HG03064 (cell line): ENCODE measurements around the gene CYTH1.

Experiments
- ATAC-seq: cut with Tn5 transposase; IDR thresholded peaks from one replicate; pipeline ENCODE4 v1.9.1; 2021; ENCODE audit warnings: low read depth; ENCODE audit not compliant: unreplicated experiment

The CYTH1 gene

DNA sequence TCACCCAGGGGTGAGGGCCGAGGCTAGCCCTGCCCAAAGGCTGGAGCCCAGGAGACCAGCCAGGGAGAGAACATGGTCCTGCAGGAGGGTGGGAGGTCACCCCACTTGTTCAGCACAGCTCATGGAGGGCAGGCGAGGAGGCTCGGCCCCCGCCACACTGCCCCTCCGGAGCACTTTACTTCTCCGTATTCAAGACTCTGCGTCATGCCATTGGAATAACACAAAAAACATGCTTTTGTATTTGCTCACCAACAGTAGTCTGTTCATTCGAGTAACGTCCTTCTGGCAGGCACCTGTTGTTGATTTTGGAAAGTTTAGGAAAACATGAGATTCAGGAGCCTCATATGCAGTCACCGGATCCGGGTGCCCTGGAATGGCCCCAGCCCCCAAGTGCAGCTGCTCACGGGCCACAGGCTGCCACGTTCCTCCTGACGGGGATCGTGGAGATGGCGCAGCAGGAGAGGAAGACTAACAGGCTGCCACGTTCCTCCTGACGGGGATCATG lies 123.7 kb downstream of the CYTH1 start:
- ATAC-seq = no peak

DNA sequence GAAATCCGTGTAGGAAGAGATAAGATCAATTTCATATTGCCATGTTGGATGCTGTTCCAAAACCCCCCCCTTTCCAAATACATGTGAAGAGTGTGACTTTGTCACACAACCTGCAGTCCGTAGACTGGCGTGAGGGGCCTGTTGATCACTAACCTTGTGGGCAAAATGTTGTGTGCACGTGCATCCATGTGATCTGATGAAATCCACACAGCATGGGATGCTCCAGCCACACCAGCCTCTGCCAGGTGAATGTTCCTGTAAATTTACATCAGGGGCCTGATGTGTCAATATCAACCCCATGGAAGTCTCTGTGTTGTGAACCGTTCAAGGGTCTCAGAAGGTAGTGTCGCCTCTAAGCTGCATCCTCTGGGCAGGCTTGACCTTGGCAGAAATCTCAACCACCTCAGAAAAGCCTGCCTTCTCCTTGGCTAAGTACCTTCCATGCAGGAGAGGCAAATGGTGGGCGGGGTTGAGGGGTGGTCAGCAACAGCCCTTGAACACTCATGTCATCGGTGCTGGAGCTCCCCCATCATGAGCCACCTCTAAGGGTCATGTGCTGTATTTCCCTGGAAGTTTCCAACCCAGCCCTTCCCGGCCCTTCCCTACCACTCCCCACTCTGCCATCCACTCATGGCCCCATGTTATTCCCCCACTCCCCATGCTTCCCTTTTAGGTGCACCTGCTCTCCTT lies 126.7 kb downstream of the CYTH1 start:
- no peak for ATAC-seq

DNA sequence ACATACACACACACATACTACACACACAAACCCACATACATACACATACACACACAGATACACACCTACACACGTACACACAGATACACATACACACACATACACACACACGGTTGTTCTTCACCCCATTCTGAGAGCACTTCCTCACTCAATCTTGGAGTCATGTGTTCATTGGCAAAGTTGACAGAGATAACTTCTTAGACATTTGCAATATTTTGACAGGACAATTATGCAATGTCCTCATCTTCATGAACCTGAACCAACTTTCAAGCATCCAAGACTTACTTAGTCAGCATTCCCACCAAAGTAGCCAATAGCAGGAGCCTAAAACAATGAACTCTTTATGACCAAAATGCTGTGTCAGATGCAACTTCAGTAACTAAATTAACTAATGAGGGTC lies 127.7 kb downstream of the CYTH1 start:
- no peak for ATAC-seq

DNA sequence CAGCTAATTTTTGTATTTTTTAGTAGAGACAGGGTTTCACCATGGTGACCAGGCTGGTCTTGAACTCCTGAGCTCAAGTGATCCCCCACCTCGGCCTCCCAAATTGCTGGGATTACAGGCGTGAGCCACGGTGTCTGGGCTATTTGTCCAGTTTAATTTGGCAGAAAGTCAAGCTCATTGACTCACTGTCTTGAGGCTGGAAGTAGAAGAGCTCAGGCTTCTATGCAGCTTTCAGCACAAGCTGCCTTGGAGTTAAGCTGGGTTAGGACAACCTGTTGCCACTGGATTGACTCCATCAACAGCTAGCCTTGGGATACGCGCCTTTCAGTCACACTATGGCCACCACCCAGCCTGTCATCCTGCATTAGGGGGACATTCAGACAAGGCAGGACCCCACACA lies 128.7 kb downstream of the CYTH1 start:
- ATAC-seq = no peak

DNA sequence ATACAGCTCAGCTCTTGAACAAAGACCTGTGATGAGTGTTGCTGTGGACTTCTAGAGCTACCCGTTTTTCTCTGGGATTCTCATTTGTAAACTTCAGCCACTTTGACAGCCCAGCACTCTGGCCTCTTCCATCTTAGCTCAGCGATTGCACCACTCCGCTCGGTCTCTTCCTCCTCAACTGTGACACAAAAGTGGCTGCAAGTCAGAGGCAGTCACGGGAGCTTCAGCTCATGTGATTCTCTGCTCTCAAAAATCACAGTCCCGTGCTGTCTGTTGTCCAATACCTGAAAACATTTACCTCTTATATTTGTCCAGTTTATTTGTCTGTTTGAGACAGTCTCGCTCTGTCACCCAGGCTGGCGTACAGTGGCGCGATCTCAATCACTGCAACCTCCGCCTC lies 129.2 kb downstream of the CYTH1 start:
- ATAC-seq = no peak

DNA sequence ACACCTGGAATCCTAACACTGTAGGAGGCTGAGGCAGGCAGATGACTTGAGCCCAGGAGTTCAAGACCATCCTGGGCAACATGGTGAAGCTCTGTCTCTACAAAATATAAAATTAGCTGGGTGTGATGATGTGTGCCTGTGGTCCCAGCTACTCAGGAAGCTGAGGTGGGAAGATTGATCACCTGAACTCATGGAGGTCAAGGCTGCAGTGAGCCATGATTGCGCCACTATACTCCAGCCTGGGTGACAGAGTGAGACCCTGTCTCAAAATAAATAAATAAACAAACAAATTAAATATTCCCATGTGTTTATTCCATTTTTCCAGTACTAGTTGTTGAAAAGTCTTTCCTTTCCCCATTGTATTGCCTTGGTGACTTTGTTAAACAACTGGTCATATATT lies 130.0 kb downstream of the CYTH1 start:
- ATAC-seq = no peak

DNA sequence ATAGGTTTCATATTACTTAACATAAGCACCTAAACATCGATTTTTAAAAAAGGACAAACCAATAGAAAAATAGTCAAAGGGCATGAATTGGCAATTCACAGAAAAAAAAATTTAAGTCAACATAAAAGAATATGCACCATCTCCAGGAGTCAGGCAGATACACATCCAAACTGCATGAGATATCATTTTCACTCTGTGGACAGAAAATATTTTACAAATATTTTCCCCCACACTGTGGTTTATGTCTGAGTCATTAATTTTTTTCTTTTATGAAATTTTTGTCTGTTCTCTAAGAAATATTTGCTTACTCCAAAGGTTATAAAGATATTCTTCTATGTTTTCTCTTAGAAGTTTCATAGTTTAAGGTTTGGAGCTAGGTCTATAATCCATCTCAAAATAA lies 130.5 kb downstream of the CYTH1 start:
- ATAC-seq = no peak

DNA sequence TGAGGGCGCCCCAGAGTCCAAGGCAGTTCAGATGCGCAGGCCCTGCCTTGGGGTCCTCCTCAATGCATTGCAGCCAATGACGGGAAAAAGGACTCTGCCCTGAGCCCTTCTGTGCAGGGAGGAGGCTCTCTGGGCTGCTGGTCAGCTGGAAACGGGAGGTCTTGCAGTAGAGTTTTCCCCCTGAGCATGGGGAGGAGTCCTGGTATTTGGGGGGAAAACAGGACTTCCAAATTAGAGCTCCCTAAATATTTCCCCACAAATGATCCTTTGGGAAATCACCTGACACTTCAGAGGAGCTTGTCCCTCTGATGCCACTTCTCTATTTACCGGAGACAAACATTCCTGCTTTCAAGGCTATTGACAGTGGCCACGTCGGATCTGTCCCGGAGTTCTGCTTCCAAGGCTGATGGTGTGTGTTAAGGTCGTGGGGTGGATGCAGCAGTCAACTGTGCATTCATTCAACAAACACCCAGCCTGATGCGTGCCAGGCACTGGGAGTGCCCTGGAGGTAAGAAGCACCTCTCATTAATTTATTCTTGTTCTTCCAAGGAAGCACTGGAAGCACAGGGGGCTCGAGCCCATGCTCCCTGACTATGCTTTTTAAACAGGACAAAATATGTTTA lies 131.9 kb downstream of the CYTH1 start:
- no peak for ATAC-seq

DNA sequence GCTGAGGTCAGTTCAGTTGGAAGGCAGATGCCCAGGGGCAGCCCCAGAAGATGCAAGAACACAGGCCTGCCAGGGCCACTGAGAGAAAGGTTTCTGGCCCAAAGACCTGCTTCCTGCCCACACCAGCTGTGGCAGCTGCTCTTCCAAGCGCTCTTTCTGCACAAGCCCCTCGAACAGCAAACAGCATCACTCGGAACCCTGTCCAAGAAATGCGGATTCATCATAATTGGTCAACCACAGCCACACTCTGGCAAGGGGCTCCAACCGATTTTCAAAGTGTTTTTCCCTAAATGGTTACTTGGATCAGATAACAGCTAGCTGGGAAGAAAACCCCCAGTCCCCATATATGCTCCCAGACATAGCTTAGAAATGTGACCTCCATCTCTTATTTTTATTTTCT lies 133.8 kb downstream of the CYTH1 start:
- ATAC-seq = no peak

DNA sequence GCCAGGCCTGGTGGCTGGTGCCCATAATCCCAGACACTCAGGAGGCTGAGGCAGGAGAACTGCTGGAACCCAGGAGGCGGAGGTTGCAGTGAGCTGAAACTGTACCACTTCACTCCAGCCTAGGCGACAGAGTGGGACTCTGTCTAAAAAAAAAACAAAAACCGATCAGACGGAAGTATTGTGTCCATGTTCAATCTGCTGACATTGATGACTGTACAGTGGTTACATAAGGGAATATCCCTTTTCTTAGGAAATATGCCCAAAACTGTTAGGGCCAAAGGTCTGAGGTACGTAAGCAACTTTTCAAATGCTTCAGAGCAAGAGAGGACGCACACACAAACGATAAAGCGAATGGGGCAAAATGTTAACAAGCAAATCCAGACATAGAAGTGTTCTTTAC lies 135.0 kb downstream of the CYTH1 start:
- no peak for ATAC-seq

DNA sequence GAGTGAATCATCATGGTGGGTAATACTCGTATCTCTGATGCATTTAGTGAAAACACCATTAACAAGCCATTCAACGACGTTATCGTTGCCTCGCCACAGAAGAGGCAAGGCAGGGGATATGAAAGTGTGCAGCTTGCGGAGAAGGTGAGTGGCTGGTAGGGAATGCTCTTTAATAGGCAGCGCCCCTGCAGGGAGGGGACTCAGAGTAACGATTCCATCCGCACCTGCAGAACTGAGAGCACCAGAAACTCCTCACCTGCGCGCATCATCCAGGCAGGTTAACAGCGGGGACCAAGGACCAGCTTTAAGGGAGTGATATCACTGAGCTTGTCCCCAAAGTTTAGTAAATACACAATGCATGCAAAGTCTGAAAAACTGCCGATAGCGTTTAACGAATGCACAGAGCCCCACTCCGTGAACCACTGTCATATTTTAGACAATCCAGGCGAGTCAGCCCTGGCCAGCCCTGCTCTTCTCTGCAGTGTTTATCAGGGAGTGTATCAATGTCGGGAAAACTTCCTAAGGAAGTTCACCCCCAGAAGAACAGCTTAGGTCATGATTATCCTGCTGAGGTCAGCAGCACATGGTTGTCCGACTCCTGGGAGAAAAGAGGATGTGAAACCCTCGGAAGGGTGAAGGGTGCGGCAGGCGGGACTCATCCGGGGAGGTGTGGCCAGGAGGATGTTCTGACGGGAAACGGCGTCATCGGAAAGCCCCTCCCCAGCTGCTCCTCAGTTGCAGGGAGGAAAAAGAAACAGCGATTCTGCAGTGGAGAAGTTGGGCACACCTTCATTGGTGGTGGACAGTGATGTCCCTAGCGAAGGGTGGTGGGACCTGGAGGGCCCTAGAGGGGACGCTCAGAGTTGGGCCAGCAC lies 136.4 kb downstream of the CYTH1 start:
- no peak for ATAC-seq

DNA sequence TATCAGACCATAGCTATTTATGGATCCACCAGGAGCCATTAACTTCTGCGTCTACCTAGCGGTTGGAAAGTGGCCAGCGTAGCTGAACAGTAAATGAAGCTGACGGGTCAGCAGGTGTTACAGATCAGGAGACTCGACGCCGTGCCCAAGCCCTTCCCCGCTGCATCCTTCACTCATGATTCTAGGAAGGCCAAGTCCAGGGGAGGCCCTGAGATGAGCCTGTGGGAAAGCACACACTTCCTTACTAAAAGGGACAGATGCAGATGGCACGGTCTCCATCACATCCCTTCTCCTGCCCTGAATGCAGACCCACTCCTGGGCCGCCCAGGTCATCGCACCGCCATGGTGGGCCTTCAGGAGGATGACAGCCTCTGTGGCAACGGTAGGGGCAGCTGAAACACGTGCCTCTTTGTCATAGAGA lies 137.1 kb downstream of the CYTH1 start:
- ATAC-seq = no peak

DNA sequence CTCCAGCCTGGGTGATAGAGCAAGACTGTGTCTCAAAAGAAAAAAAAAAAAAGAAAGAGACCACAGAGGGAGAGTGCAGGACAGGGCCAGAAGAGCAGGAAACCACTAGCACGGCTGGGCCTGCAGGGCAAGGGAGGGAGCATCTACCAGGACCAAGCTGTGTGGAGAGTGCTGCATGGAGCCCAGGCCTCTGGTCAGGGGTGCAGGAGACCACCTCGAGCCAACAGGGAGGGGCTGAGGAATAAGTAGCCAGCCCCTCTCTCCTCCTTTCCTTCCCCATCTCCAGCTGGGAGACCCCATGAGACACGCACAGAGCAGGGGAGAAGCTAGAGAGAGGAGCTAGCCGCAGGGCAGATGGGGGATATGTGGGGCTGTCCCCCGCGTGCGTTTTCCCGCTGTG lies 137.8 kb downstream of the CYTH1 start:
- ATAC-seq = no peak

DNA sequence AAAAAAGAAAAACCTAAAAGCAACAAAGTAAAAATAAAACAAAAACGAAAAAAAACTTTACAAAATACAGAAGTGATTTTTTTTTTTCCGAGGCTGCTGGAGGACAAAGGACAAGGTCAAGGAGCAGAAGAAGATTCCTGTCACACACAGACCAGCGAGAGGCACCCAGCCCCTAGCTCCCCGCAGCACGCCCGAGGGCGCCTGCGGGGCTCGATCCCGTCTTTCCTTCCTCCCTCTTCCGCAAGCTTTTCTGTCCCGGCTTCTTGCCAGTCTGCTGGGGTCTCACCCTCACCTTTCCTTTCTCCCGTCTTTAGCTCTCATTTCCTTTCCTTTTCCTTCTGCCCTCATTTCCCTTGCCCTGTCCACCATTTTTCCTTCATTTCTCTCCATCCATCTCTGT lies 138.7 kb downstream of the CYTH1 start:
- ATAC-seq = no peak

DNA sequence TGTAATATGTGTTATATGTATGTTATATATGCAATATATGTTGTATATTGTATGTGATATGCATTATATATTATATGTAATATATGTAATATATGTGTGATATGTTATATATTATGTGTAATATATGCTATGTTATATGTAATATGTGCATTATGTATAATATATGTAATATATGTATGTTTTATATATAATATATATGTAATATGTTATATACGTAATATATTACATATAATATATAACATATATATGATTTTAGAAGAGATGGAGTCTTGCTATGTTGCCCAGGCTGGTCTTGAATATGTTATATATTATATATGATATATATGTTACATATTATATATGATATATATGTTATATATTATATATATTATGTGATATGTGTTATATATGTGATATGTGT lies 139.4 kb downstream of the CYTH1 start:
- ATAC-seq = no peak

DNA sequence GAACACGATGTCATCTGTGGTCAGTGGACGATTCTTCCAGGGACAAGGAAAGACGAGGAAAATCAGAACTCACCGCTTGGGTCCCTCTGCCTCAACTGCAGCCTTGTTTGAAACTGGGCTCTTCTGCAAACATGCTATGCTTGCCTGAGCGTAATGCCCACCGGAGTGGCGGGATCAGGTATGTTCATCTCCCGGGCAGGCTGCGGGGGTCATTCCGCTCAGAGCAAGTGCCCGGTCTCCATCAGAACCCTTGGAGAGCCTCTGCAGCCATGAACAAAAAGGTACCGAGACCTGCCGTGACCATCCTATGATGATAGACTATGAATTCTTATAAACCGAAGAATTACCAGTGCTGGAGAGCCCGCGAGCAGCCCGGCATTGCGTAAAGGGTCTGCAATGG lies 140.4 kb downstream of the CYTH1 start:
- no peak for ATAC-seq

DNA sequence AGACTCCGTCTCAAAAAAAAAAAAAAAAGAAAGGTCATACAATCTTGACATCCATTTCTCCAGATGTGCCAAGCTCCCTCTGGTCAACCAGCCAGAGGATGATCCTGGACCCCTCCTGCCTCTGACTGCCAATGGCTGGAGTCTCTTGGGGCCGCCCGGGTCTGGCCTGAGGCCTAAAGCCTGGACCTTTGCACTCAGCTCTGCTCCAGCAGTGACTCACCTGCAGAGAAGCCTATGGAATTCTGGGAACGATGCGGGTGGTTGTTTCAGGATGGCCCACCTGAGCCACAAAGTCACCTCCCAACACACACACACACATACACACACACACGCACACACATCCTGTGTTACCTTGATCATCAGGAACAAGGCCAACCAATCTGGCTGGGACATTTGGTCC lies 140.8 kb downstream of the CYTH1 start:
- ATAC-seq = no peak

DNA sequence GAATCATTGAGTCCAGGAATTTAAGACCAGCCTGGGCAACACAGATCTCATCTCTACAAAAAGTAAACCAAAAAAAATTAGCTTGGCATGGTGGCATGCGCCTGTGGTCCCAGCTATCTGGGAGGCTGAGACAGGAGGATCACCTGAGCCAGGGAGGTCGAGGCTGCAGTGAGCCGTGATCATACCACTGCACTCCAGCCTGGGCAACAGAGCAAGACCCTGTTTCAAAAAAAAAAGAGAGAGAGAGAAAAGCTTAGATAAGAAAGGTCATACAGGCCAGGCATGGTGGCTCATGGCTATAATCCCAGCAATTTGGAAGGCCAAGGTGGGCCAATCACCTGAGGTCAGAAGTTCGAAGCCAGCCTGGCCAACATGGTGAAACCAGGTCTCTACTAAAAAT lies 141.4 kb downstream of the CYTH1 start:
- ATAC-seq = no peak

DNA sequence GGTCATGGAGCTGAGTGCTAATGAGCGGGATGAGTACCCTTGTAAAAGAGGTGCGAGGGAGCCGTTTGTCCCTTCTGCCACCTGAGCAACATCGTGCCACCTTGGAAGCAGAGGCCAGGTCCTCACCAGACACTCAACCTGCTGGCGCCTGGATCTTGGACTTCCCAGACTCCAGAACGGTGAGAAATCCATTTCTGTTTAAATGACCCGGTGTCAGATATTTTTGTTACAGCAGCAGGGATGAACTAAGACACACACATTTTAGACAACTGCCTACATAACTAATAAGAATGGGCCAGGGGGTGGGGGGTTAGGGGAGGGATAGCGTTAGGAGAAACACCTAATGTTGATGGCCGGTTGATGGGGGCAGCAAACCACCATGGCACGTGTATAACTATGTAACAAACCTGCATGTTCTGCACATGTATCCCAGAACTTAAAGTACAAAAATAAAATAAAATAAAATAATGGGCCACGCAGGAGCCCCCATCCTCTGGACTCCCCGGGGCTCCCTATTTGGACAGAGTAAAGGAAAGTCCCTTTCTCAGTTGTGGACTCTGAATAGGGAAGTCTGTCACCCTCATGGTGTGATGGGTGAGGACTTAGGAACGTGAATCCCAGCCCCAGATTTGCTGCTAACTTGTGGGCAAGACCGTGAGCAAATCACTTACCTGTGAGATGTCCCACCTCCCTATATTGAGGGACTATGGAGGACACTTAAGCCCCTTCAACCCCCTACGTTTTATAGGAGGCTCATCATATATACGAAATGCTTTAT lies 144.2 kb downstream of the CYTH1 start:
- no peak for ATAC-seq

DNA sequence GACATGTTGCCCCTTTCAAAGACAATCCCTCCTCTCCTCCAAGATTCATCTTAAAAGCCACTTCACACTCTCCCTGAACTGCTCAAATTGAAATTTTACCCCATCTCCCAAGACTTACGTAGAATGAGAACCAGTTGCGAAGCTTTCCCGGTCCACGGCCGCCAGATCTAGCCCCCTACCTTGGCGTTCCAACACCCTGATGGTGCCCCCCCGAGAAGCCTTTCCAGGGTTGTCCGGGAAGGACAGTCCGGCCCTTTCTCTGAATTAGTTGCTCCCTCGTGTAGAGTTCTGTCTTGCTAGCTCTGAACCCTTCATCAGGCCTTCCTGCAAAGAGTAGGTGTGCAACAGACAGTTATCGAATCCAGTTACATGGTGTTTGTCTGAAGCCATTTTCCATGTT lies 144.9 kb downstream of the CYTH1 start:
- no peak for ATAC-seq

DNA sequence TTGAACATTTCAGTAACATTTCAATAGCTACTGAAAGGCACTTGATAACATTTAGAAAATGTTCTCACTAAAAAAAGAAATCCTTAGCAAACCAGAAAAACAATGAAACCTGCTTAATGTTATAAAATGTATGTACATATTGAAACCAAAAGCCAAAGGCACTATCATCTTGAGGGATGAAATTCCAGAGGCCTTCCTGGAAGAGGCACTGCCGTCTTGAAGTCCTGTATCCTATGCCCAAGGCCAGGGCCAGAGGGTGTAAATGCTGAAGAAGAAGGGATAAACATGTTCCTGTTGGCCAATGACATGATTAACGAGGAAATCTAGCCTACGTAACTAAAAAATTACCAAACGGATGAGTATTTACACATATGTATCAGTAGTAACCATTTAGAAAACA lies 147.9 kb downstream of the CYTH1 start:
- no peak for ATAC-seq
